NCI-H524 (cell line): ENCODE results near the gene ZFYVE9.
"Not testable (repeated sequence)": the region's sequence is repeated elsewhere in the genome, so short reads cannot be mapped to it uniquely, and the experiment has no call there.

Source experiments
- DNase-seq, 2 experiments: peaks; one replicate each; lab custom pipeline; 2025; lab: John Stamatoyannopoulos, UW

The ZFYVE9 gene

GRCh38 chr1:52145137-52145536 is 3.2 kb downstream of the ZFYVE9 start:
- DNase-seq = no peak

- DNase-seq = not testable (repeated sequence)
These were observed 8.6 kb downstream of the ZFYVE9 start for GRCh38 chr1:52150445-52150844.

GRCh38 chr1:52150946-52151345 is 9.1 kb downstream of the ZFYVE9 start:
- DNase-seq = no peak

GRCh38 chr1:52152572-52152971 is 10.7 kb downstream of the ZFYVE9 start:
- DNase-seq = no peak

- DNase-seq = no peak
These were observed 11.1 kb downstream of the ZFYVE9 start for GRCh38 chr1:52153010-52153409.

GRCh38 chr1:52153898-52154297 is 12.0 kb downstream of the ZFYVE9 start:
- no peak for DNase-seq

GRCh38 chr1:52156460-52156859 is 14.6 kb downstream of the ZFYVE9 start:
- no peak for DNase-seq

GRCh38 chr1:52157582-52157981 is 15.7 kb downstream of the ZFYVE9 start:
- DNase-seq = peak; percentile 29 to 59

GRCh38 chr1:52158218-52158617 is 16.3 kb downstream of the ZFYVE9 start:
- no peak for DNase-seq

GRCh38 chr1:52159033-52159789 is 17.3 kb downstream of the ZFYVE9 start:
- DNase-seq = peak in 1 of 2 experiments; percentile 17

GRCh38 chr1:52162947-52163346 is 21.1 kb downstream of the ZFYVE9 start:
- DNase-seq = no peak

GRCh38 chr1:52164604-52165003 is 22.7 kb downstream of the ZFYVE9 start:
- no peak for DNase-seq

GRCh38 chr1:52166996-52167753 is 25.3 kb downstream of the ZFYVE9 start:
- peak; percentile 18 to 53 for DNase-seq

- DNase-seq = no peak
These were observed 26.6 kb downstream of the ZFYVE9 start for GRCh38 chr1:52168373-52169080.

- DNase-seq = not testable (repeated sequence)
These were observed 29.3 kb downstream of the ZFYVE9 start for GRCh38 chr1:52171149-52171548.

GRCh38 chr1:52179073-52179472 is 37.2 kb downstream of the ZFYVE9 start:
- no peak for DNase-seq

GRCh38 chr1:52180176-52180575 is 38.3 kb downstream of the ZFYVE9 start:
- DNase-seq = no peak

GRCh38 chr1:52181759-52182158 is 39.9 kb downstream of the ZFYVE9 start:
- DNase-seq = not testable (repeated sequence)

GRCh38 chr1:52182328-52182727 is 40.4 kb downstream of the ZFYVE9 start:
- DNase-seq = not testable (repeated sequence)

- no peak for DNase-seq
These were observed 41.0 kb downstream of the ZFYVE9 start for GRCh38 chr1:52182874-52183400.

GRCh38 chr1:52186449-52186848 is 44.6 kb downstream of the ZFYVE9 start:
- no peak for DNase-seq

- no peak for DNase-seq
These were observed 48.1 kb downstream of the ZFYVE9 start for GRCh38 chr1:52189898-52190480.
